ENCODE data around the gene PSMC5.
A peak's percentile ranks its signal among the peaks of the same experiment; 100 is the strongest.

The PSMC5 gene

DNA sequence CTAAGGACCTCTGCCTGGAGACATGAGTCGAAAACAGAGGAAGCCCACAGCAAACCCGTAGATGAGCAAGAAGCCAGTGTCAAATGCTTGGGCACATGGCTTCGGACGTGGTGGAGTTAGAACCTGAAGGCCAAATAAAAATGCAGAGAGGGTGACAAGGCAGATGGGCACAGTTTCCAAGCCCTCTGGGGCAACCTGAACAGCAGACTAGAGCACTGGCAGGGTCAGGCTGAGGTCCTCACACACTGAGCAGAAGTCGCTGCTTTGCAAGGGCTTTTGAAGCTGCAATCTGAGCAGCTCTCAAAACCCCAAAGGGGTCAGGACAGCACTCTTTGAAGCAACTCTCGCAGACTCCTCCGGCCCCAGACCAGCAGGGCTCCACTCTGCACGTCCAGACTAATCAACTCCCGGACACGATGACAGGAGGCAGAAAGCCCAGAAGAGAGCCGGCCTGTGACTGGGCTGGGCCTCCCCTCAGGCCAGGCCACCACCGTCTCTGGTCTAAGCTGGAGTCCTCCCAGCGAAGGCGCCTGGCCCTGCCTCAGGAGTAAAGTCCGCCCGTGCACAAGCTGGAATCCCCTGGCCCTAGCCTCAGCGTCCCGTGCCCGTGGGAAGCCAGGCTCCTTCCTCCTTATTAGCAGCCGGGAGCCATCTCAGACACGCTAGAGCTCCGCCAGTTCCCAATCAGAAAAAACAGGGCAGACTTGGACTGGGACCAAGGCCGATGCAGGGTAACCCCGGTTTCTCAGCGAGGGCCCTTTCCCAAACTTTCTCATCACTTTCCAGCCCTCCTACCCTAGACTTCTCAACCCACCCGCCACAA is 14.3 kb downstream of the PSMC5 start:
- TF ChIP-seq OSR1 (CRISPR knock-in tag; IDR thresholded peaks at IDR 0.05) (no peak), TCF4 (CRISPR knock-in tag; IDR thresholded peaks at IDR 0.05; ENCODE audit: borderline replicate concordance) (peak; percentile 73; the same call in 1 of the 2 replicates), ZNF70 (CRISPR knock-in tag; IDR thresholded peaks at IDR 0.05) (peak; percentile 72), GLIS3 (CRISPR knock-in tag; IDR thresholded peaks at IDR 0.05) (0 out of 2 replicates have a peak, but pooled peaks have one; percentile 36), ZNF8 (CRISPR knock-in tag; IDR thresholded peaks at IDR 0.05) (no peak)
- TF ChIP-seq, protein P1, sequence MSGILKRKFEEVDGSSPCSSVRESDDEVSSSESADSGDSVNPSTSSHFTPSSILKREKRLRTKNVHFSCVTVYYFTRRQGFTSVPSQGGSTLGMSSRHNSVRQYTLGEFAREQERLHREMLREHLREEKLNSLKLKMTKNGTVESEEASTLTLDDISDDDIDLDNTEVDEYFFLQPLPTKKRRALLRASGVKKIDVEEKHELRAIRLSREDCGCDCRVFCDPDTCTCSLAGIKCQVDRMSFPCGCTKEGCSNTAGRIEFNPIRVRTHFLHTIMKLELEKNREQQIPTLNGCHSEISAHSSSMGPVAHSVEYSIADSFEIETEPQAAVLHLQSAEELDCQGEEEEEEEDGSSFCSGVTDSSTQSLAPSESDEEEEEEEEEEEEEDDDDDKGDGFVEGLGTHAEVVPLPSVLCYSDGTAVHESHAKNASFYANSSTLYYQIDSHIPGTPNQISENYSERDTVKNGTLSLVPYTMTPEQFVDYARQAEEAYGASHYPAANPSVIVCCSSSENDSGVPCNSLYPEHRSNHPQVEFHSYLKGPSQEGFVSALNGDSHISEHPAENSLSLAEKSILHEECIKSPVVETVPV (CRISPR knock-in tag; IDR thresholded peaks at IDR 0.05) = no peak
- TF ChIP-seq, protein P2, sequence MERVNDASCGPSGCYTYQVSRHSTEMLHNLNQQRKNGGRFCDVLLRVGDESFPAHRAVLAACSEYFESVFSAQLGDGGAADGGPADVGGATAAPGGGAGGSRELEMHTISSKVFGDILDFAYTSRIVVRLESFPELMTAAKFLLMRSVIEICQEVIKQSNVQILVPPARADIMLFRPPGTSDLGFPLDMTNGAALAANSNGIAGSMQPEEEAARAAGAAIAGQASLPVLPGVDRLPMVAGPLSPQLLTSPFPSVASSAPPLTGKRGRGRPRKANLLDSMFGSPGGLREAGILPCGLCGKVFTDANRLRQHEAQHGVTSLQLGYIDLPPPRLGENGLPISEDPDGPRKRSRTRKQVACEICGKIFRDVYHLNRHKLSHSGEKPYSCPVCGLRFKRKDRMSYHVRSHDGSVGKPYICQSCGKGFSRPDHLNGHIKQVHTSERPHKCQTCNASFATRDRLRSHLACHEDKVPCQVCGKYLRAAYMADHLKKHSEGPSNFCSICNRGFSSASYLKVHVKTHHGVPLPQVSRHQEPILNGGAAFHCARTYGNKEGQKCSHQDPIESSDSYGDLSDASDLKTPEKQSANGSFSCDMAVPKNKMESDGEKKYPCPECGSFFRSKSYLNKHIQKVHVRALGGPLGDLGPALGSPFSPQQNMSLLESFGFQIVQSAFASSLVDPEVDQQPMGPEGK (CRISPR knock-in tag; IDR thresholded peaks at IDR 0.05; ENCODE audit: borderline replicate concordance) = no peak

DNA sequence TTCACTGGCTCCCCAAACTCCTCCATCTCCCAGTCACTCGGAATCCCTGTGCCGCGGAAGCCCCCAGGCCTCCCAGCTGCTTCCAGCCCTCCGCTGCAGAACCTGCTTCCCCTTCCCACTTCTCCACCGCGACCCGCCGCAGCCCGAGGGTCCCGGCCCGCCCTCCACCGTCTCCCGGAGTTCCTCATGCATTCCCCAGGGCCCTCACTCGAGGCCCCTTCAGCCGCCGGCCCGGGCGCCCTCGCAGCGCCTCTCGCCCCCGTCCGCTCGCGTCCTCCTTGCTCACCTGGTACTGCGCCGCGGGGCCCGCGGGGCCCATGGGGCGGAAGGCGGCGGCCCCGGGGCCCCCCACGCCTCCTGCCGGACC is 14.9 kb downstream of the PSMC5 start:
- ATAC-seq = peak; percentile 7
- TF ChIP-seq ZFP3 (CRISPR knock-in tag; IDR thresholded peaks at IDR 0.05) = no peak
- TF ChIP-seq SNAI2 (CRISPR knock-in tag; IDR thresholded peaks at IDR 0.05) = no peak
- TF ChIP-seq CSDC2 (CRISPR knock-in tag; IDR thresholded peaks at IDR 0.05) = no peak
- TF ChIP-seq TCF4 (CRISPR knock-in tag; IDR thresholded peaks at IDR 0.05; ENCODE audit: borderline replicate concordance) = no peak
- TF ChIP-seq ZNF565 (CRISPR knock-in tag; conservative IDR thresholded peaks at IDR 0.05; ENCODE audit: low read depth) = no peak
- TF ChIP-seq ZNF8 (CRISPR knock-in tag; IDR thresholded peaks at IDR 0.05) = no peak
- no peak for TF ChIP-seq ZNF70 (CRISPR knock-in tag; IDR thresholded peaks at IDR 0.05)
- TF ChIP-seq, protein P2 (CRISPR knock-in tag; IDR thresholded peaks at IDR 0.05; ENCODE audit: borderline replicate concordance) = no peak
- TF ChIP-seq, protein P3, sequence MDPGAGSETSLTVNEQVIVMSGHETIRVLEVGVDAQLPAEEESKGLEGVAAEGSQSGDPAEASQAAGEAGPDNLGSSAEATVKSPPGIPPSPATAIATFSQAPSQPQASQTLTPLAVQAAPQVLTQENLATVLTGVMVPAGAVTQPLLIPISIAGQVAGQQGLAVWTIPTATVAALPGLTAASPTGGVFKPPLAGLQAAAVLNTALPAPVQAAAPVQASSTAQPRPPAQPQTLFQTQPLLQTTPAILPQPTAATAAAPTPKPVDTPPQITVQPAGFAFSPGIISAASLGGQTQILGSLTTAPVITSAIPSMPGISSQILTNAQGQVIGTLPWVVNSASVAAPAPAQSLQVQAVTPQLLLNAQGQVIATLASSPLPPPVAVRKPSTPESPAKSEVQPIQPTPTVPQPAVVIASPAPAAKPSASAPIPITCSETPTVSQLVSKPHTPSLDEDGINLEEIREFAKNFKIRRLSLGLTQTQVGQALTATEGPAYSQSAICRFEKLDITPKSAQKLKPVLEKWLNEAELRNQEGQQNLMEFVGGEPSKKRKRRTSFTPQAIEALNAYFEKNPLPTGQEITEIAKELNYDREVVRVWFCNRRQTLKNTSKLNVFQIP (CRISPR knock-in tag; IDR thresholded peaks at IDR 0.05; ENCODE audit: borderline replicate concordance, low read depth) = no peak
- no peak for TF ChIP-seq RARB (CRISPR knock-in tag; IDR thresholded peaks at IDR 0.05)
- no peak for TF ChIP-seq TOX (CRISPR knock-in tag; IDR thresholded peaks at IDR 0.05; ENCODE audit: borderline replicate concordance)
- TF ChIP-seq ARNTL (CRISPR knock-in tag; IDR thresholded peaks at IDR 0.05; ENCODE audit: borderline replicate concordance, low read depth) = no peak
- no peak for TF ChIP-seq GLIS3 (CRISPR knock-in tag; IDR thresholded peaks at IDR 0.05)
- TF ChIP-seq, protein P4, sequence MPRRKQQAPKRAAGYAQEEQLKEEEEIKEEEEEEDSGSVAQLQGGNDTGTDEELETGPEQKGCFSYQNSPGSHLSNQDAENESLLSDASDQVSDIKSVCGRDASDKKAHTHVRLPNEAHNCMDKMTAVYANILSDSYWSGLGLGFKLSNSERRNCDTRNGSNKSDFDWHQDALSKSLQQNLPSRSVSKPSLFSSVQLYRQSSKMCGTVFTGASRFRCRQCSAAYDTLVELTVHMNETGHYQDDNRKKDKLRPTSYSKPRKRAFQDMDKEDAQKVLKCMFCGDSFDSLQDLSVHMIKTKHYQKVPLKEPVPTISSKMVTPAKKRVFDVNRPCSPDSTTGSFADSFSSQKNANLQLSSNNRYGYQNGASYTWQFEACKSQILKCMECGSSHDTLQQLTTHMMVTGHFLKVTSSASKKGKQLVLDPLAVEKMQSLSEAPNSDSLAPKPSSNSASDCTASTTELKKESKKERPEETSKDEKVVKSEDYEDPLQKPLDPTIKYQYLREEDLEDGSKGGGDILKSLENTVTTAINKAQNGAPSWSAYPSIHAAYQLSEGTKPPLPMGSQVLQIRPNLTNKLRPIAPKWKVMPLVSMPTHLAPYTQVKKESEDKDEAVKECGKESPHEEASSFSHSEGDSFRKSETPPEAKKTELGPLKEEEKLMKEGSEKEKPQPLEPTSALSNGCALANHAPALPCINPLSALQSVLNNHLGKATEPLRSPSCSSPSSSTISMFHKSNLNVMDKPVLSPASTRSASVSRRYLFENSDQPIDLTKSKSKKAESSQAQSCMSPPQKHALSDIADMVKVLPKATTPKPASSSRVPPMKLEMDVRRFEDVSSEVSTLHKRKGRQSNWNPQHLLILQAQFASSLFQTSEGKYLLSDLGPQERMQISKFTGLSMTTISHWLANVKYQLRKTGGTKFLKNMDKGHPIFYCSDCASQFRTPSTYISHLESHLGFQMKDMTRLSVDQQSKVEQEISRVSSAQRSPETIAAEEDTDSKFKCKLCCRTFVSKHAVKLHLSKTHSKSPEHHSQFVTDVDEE (CRISPR knock-in tag; IDR thresholded peaks at IDR 0.05) = no peak
- TF ChIP-seq, protein P1 (CRISPR knock-in tag; IDR thresholded peaks at IDR 0.05) = no peak
- TF ChIP-seq, protein P5, sequence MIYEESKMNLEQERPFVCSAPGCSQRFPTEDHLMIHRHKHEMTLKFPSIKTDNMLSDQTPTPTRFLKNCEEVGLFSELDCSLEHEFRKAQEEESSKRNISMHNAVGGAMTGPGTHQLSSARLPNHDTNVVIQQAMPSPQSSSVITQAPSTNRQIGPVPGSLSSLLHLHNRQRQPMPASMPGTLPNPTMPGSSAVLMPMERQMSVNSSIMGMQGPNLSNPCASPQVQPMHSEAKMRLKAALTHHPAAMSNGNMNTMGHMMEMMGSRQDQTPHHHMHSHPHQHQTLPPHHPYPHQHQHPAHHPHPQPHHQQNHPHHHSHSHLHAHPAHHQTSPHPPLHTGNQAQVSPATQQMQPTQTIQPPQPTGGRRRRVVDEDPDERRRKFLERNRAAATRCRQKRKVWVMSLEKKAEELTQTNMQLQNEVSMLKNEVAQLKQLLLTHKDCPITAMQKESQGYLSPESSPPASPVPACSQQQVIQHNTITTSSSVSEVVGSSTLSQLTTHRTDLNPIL (CRISPR knock-in tag; IDR thresholded peaks at IDR 0.05; ENCODE audit: low read depth) = no peak
- no peak for TF ChIP-seq BACH2 (CRISPR knock-in tag; IDR thresholded peaks at IDR 0.05; ENCODE audit: borderline replicate concordance)

More for the DNA sequence above, 14.3 kb downstream of the PSMC5 start:
- peak; percentile 87 for ATAC-seq
